ENCODE results near the gene UTP25.
"Not testable (repeated sequence)": the region's sequence is repeated elsewhere in the genome, so short reads cannot be mapped to it uniquely, and the experiment has no call there.

UTP25 gene

GRCh38 chr1:209871430-209871829 is 43.7 kb downstream of the UTP25 start:
- no peak for DNase-seq (ENCODE audit: low read depth)

GRCh38 chr1:209873067-209873799 is 45.5 kb downstream of the UTP25 start:
- DNase-seq (ENCODE audit: low read depth) = no peak

- no peak for DNase-seq (ENCODE audit: low read depth)
Observed at GRCh38 chr1:209875515-209875914, 47.7 kb downstream of the UTP25 start.

- no peak for DNase-seq (ENCODE audit: low read depth)
Observed at GRCh38 chr1:209876078-209876800, 48.5 kb downstream of the UTP25 start.

GRCh38 chr1:209877087-209877764 is 49.5 kb downstream of the UTP25 start:
- no peak for DNase-seq (ENCODE audit: low read depth)

GRCh38 chr1:209878964-209879363 is 51.2 kb downstream of the UTP25 start:
- no peak for DNase-seq (ENCODE audit: low read depth)

GRCh38 chr1:209879539-209879938 is 51.8 kb downstream of the UTP25 start:
- no peak for DNase-seq (ENCODE audit: low read depth)

- DNase-seq (ENCODE audit: low read depth) = no peak
Observed at GRCh38 chr1:209880031-209880430, 52.3 kb downstream of the UTP25 start.

- DNase-seq (ENCODE audit: low read depth) = no peak
Observed at GRCh38 chr1:209881619-209882018, 53.8 kb downstream of the UTP25 start.

- no peak for DNase-seq (ENCODE audit: low read depth)
Observed at GRCh38 chr1:209882286-209882685, 54.5 kb downstream of the UTP25 start.

GRCh38 chr1:209882942-209883340 is 55.2 kb downstream of the UTP25 start:
- DNase-seq (ENCODE audit: low read depth) = no peak

- DNase-seq (ENCODE audit: low read depth) = no peak
Observed at GRCh38 chr1:209883341-209883971, 55.7 kb downstream of the UTP25 start.

GRCh38 chr1:209884249-209884648 is 56.5 kb downstream of the UTP25 start:
- DNase-seq (ENCODE audit: low read depth) = no peak

- DNase-seq (ENCODE audit: low read depth) = peak; percentile 28
Observed at GRCh38 chr1:209884665-209885117, 56.9 kb downstream of the UTP25 start.

- no peak for DNase-seq (ENCODE audit: low read depth)
Observed at GRCh38 chr1:209885403-209886218, 57.8 kb downstream of the UTP25 start.

- DNase-seq (ENCODE audit: low read depth) = no peak
Observed at GRCh38 chr1:209886219-209886536, 58.4 kb downstream of the UTP25 start.

GRCh38 chr1:209888291-209889076 is 60.7 kb downstream of the UTP25 start:
- not testable (repeated sequence) for DNase-seq (ENCODE audit: low read depth)

- no peak for DNase-seq (ENCODE audit: low read depth)
Observed at GRCh38 chr1:209889077-209889418, 61.3 kb downstream of the UTP25 start.

GRCh38 chr1:209890641-209891330 is 63.0 kb downstream of the UTP25 start:
- no peak for DNase-seq (ENCODE audit: low read depth)

- no peak for DNase-seq (ENCODE audit: low read depth)
Observed at GRCh38 chr1:209893751-209894150, 66.0 kb downstream of the UTP25 start.
